H9 (cell line): ENCODE measurements around the gene TTLL3. TPM values are rescaled to one million over a fixed set of nuclear protein-coding genes. Genes with fewer than 3 reads are reported as not detected.

Source experiments
- DNase-seq: peaks from one replicate; pipeline ENCODE4 v3.0.0-alpha.2; 2017
- H2AFZ ChIP-seq: one replicate; pipeline ENCODE4 v1.6.1; 2013; ENCODE audit warnings: mild to moderate bottlenecking, low read length, control low read depth, moderate library complexity
- H2AK5ac ChIP-seq: 2 replicates; pipeline ENCODE4 v1.6.1; 2013; ENCODE audit warnings: low read length, control low read depth, mixed read lengths; ENCODE audit not compliant: insufficient read length
- H2BK120ac ChIP-seq: one replicate; pipeline ENCODE4 v1.6.1; 2013; ENCODE audit warnings: low read depth, mild to moderate bottlenecking, low read length, control low read depth, inconsistent platforms; ENCODE audit not compliant: poor library complexity, severe bottlenecking
- H2BK12ac ChIP-seq: 2 replicates; pipeline ENCODE4 v1.6.1; 2013; ENCODE audit warnings: low read length, control low read depth, mixed read lengths, low read depth; ENCODE audit not compliant: insufficient read length
- H2BK15ac ChIP-seq: 2 replicates; pipeline ENCODE4 v1.6.1; 2013; ENCODE audit warnings: low read depth, low read length, control low read depth
- H2BK20ac ChIP-seq: one replicate; pipeline ENCODE4 v1.6.1; 2013; ENCODE audit warnings: low read depth, mild to moderate bottlenecking, low read length, control low read depth, inconsistent platforms; ENCODE audit not compliant: poor library complexity, severe bottlenecking
- H2BK5ac ChIP-seq: 2 replicates; pipeline ENCODE4 v1.6.1; 2013; ENCODE audit warnings: low read length, control low read depth, mixed read lengths; ENCODE audit not compliant: insufficient read length
- H3K14ac ChIP-seq: 2 replicates; pipeline ENCODE4 v1.6.1; 2013; ENCODE audit warnings: low read length, control low read depth; ENCODE audit not compliant: insufficient read depth
- H3K18ac ChIP-seq: 2 replicates; pipeline ENCODE4 v1.6.1; 2013; ENCODE audit warnings: low read depth, mild to moderate bottlenecking, mixed read lengths, low read length, control low read depth; ENCODE audit not compliant: insufficient read length
- H3K23ac ChIP-seq: 2 replicates; pipeline ENCODE4 v1.6.1; 2013; ENCODE audit warnings: low read length, control low read depth, mixed read lengths, low read depth; ENCODE audit not compliant: insufficient read length
- H3K23me2 ChIP-seq: 2 replicates; pipeline ENCODE4 v1.6.1; 2013; ENCODE audit warnings: low read depth, mild to moderate bottlenecking, mixed read lengths, low read length, control low read depth; ENCODE audit not compliant: insufficient read length, poor library complexity, severe bottlenecking
- H3K27ac ChIP-seq: 2 replicates; pipeline ENCODE4 v1.5.1; 2013; ENCODE audit warnings: low read length, control low read depth, mixed read lengths, low read depth; ENCODE audit not compliant: insufficient read length
- H3K27me3 ChIP-seq: 2 replicates; pipeline ENCODE4 v1.6.1; 2013; ENCODE audit warnings: low read length, control low read depth, inconsistent platforms; ENCODE audit not compliant: insufficient read depth
- H3K4ac ChIP-seq: 2 replicates; pipeline ENCODE4 v1.6.1; 2013; ENCODE audit warnings: low read depth, mild to moderate bottlenecking, control low read depth, inconsistent platforms, low read length, moderate library complexity
- H3K4me1 ChIP-seq: 2 replicates; pipeline ENCODE4 v1.6.1; 2013; ENCODE audit warnings: low read length, control low read depth, inconsistent platforms; ENCODE audit not compliant: insufficient read depth
- H3K4me2 ChIP-seq: 2 replicates; pipeline ENCODE4 v1.6.1; 2013; ENCODE audit warnings: low read length, control low read depth, mixed read lengths; ENCODE audit not compliant: insufficient read length, insufficient read depth
- H3K56ac ChIP-seq: 2 replicates; pipeline ENCODE4 v1.6.1; 2013; ENCODE audit warnings: low read depth, mild to moderate bottlenecking, mixed read lengths, low read length, control low read depth; ENCODE audit not compliant: insufficient read length
- H3K79me1 ChIP-seq: 2 replicates; pipeline ENCODE4 v1.6.1; 2013; ENCODE audit warnings: low read depth, mild to moderate bottlenecking, moderate library complexity, low read length, control low read depth, inconsistent platforms; ENCODE audit not compliant: insufficient read depth, poor library complexity, severe bottlenecking
- H3K79me2 ChIP-seq: 2 replicates; pipeline ENCODE4 v1.6.1; 2013; ENCODE audit warnings: low read length, control low read depth, inconsistent platforms; ENCODE audit not compliant: insufficient read depth
- H3K9ac ChIP-seq: 2 replicates; pipeline ENCODE4 v1.6.1; 2013; ENCODE audit warnings: low read length, control low read depth, mixed read lengths; ENCODE audit not compliant: insufficient read length; ENCODE audit errors: extremely low read depth
- H3K9me3 ChIP-seq: one replicate; pipeline ENCODE4 v1.6.1; 2013; ENCODE audit warnings: low read depth, low read length, inconsistent platforms; ENCODE audit not compliant: control insufficient read depth
- H3T11ph ChIP-seq: one replicate; pipeline ENCODE4 v1.6.1; 2013; ENCODE audit warnings: mild to moderate bottlenecking, low read length, control low read depth, inconsistent platforms
- H4K20me1 ChIP-seq: one replicate; pipeline ENCODE4 v1.6.1; 2013; ENCODE audit not compliant: control insufficient read depth, insufficient read length, insufficient read depth
- H4K5ac ChIP-seq: 2 replicates; pipeline ENCODE4 v1.6.1; 2013; ENCODE audit warnings: low read depth, mild to moderate bottlenecking, mixed read lengths, low read length, control low read depth; ENCODE audit not compliant: insufficient read length
- H4K8ac ChIP-seq: replicated peaks from 2 replicates; pipeline ENCODE4 v1.6.1; 2013; ENCODE audit warnings: low read length, control low read depth, mixed read lengths, low read depth; ENCODE audit not compliant: insufficient read length
- H4K91ac ChIP-seq: 2 replicates; pipeline ENCODE4 v1.6.1; 2013; ENCODE audit warnings: low read depth, mild to moderate bottlenecking, moderate library complexity, mixed read lengths, low read length, control low read depth; ENCODE audit not compliant: insufficient read length
- H3K27ac Mint-ChIP-seq, 3 experiments: 2 replicates in 2 of 3; 3 replicates in 1 of 3; pipeline ENCODE4 v1.8.0; 2020 to 2021; ENCODE audit warnings: mixed read lengths in 3 of 3, mild to moderate bottlenecking in 1 of 3, moderate library complexity in 1 of 3
- H3K27me3 Mint-ChIP-seq: 2 replicates; pipeline ENCODE4 v1.8.0; 2021; ENCODE audit warnings: low read depth, mild to moderate bottlenecking, moderate library complexity, mixed read lengths
- H3K36me3 Mint-ChIP-seq, 3 experiments: 2 replicates in 2 of 3; 3 replicates in 1 of 3; pipeline ENCODE4 v1.8.0; 2020 to 2021; ENCODE audit warnings: low read depth in 3 of 3, mixed read lengths in 3 of 3; ENCODE audit not compliant: insufficient read depth in 1 of 3
- H3K4me1 Mint-ChIP-seq, 2 experiments: 2 replicates each; pipeline ENCODE4 v1.8.0; 2020; ENCODE audit warnings: mixed read lengths in 2 of 2
- H3K4me3 Mint-ChIP-seq, 2 experiments: 2 replicates in 1 of 2; 3 replicates in 1 of 2; pipeline ENCODE4 v1.8.0; 2020 to 2021; ENCODE audit warnings: mild to moderate bottlenecking in 2 of 2, mixed read lengths in 2 of 2, moderate library complexity in 1 of 2
- H3K9me3 Mint-ChIP-seq, 2 experiments: 2 replicates in 1 of 2; 3 replicates in 1 of 2; pipeline ENCODE4 v1.8.0; 2020; ENCODE audit warnings: mild to moderate bottlenecking in 2 of 2, mixed read lengths in 2 of 2, moderate library complexity in 1 of 2
- WGBS: extraction: QIAGEN DNeasy Blood & Tissue Kit; methylation state at CpG from one replicate; pipeline ENCODE4 v1.1.7; 2013; ENCODE audit warnings: missing lambda C conversion rate, low lambda C conversion rate, mixed read lengths; ENCODE audit not compliant: insufficient read length; ENCODE audit errors: extremely low coverage; 5-methylcytosine and 5-hydroxymethylcytosine counted together
- long read RNA-seq: library from polyadenylated mRNA; unstranded; transcript quantifications from one replicate; pipeline ENCODE4 v2.0.0, GENCODE V29; 2020
- total RNA-seq: library from RNA; stranded (reverse); gene quantifications from 2 replicates; pipeline ENCODE4 v1.2.1, GENCODE V29; 2021
- TF ChIP-seq, protein P1 (sequence below): fragments of 200-600 bp; sonication (generic); conservative IDR thresholded peaks from 3 replicates; pipeline ENCODE4 v1.8.0; 2021; ENCODE audit warnings: antibody characterized with exemption, mild to moderate bottlenecking

The TTLL3 gene, protein sequence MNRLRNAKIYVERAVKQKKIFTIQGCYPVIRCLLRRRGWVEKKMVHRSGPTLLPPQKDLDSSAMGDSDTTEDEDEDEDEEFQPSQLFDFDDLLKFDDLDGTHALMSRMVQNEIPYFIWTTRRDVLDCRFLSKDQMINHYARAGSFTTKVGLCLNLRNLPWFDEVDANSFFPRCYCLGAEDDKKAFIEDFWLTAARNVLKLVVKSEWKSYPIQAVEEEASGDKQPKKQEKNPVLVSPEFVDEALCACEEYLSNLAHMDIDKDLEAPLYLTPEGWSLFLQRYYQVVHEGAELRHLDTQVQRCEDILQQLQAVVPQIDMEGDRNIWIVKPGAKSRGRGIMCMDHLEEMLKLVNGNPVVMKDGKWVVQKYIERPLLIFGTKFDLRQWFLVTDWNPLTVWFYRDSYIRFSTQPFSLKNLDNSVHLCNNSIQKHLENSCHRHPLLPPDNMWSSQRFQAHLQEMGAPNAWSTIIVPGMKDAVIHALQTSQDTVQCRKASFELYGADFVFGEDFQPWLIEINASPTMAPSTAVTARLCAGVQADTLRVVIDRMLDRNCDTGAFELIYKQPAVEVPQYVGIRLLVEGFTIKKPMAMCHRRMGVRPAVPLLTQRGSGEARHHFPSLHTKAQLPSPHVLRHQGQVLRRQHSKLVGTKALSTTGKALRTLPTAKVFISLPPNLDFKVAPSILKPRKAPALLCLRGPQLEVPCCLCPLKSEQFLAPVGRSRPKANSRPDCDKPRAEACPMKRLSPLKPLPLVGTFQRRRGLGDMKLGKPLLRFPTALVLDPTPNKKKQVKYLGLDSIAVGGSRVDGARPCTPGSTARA
- 10.3 and 14.4 TPM in 2 replicates for total RNA-seq
- long read RNA-seq, partial matches to known transcripts, result 0 of 1 reads
- long read RNA-seq, other reads (novel, unspliced or antisense), result 1 of 1 reads

DNA sequence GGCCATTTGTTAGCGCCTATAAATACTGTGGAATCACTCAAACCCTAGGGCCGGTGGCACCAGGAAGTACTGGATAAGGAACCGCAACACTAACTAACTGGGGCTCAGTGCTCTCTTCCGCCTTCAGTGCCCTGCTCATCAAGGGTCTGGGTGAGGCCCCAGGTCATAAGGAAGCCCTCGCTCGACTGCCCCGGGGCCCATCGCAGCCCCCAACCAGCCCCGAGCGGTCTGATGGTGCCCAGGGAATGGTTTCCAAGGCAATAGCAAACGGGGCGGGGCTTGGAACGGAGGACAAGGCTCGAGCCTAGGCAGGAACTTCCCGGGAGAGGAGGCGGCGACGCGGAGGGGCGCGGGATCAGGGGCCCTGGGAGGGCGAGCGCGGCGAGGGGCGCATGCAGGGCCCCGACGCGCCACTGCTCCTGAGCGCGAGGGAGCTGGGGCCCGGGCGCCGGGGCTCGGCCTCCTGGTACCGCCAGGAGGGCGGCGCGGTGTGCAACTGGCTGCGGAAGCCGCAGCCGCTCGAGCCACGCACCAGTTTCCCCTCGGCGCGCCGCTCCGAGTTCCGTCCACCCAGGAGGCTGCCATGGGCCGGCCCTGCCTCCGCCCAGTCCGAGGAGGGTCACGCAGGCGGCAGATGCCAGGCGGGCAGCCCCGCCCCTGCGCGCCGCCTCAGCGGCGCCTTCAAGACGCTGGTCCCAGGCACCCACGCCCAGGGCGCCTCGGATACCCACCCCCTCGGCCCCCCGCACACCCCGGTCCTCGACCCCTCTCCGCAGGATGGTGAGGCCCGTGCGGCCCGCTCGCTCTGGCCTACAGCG is at the start of gene TTLL3:
Gene TTLL3, plus strand, starts transcription at position 648 of the 818 bp plus-strand sequence. CDS start 400 bp downstream, outside the sequence.
- H3K23ac ChIP-seq, result no peak within 1 kb of the TSS
- no peak within 1 kb of the TSS for H2BK5ac ChIP-seq
- H3K27ac Mint-ChIP-seq, result peak within 1 kb of the TSS; percentile 56 to 86 (median 60); a peak in 5 of 7 replicates
- H2BK20ac ChIP-seq, result no peak within 1 kb of the TSS
- no peaks in the 10 kb centered on the region for H3K79me2 ChIP-seq
- H3K4ac ChIP-seq, result no peak within 1 kb of the TSS
- no peaks in the 10 kb centered on the region for H3K27me3 ChIP-seq
- no peak within 1 kb of the TSS for H4K5ac ChIP-seq
- peaks cover 20 to 23% of the 10 kb centered on the region in 2 experiments for H3K4me1 Mint-ChIP-seq
- H3K79me1 ChIP-seq, result no peaks in the 10 kb centered on the region
- H2BK12ac ChIP-seq, result no peak within 1 kb of the TSS
- no peak within 1 kb of the TSS for H3K56ac ChIP-seq
- no peaks in the 10 kb centered on the region for H3K4me1 ChIP-seq
- H3K4me3 Mint-ChIP-seq, result peak within 1 kb of the TSS; percentile 71 to 86
- no peak within 1 kb of the TSS for H2BK15ac ChIP-seq
- no peak within 1 kb of the TSS for H4K91ac ChIP-seq
- no peak within 1 kb of the TSS for H4K8ac ChIP-seq
- H3K9ac ChIP-seq, result no peak within 1 kb of the TSS
- no peak within 1 kb of the TSS for H2AFZ ChIP-seq
- TF ChIP-seq, protein P1, sequence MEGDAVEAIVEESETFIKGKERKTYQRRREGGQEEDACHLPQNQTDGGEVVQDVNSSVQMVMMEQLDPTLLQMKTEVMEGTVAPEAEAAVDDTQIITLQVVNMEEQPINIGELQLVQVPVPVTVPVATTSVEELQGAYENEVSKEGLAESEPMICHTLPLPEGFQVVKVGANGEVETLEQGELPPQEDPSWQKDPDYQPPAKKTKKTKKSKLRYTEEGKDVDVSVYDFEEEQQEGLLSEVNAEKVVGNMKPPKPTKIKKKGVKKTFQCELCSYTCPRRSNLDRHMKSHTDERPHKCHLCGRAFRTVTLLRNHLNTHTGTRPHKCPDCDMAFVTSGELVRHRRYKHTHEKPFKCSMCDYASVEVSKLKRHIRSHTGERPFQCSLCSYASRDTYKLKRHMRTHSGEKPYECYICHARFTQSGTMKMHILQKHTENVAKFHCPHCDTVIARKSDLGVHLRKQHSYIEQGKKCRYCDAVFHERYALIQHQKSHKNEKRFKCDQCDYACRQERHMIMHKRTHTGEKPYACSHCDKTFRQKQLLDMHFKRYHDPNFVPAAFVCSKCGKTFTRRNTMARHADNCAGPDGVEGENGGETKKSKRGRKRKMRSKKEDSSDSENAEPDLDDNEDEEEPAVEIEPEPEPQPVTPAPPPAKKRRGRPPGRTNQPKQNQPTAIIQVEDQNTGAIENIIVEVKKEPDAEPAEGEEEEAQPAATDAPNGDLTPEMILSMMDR, result no peak
- H3K14ac ChIP-seq, result no peak within 1 kb of the TSS
- H3K18ac ChIP-seq, result peak within 1 kb of the TSS; percentile 63
- H3K23me2 ChIP-seq, result peaks cover 7% of the 10 kb centered on the region
- no CpG with 5 or more reads among the region's 76 CpGs for WGBS
- peak; percentile 80 for DNase-seq
- no peak within 1 kb of the TSS for H3T11ph ChIP-seq
- peak within 1 kb of the TSS; percentile 70 for H3K4me2 ChIP-seq
- H3K36me3 Mint-ChIP-seq, result peaks cover 8 to 24% (median 18%) of the 10 kb centered on the region in 3 experiments; a peak in 6 of 7 replicates
- H3K27me3 Mint-ChIP-seq, result peaks cover 16% of the 10 kb centered on the region
- H2BK120ac ChIP-seq, result no peak within 1 kb of the TSS
- no peak within 1 kb of the TSS for H3K27ac ChIP-seq
- no peaks in the 10 kb centered on the region for H4K20me1 ChIP-seq
- no peak within 1 kb of the TSS for H2AK5ac ChIP-seq
- H3K9me3 Mint-ChIP-seq, result no peaks in the 10 kb centered on the region
- no peaks in the 10 kb centered on the region for H3K9me3 ChIP-seq
